NAMALWA (cell line): Measurements from ENCODE around the gene PAAF1.
"Not testable (repeated sequence)": the region's sequence is repeated elsewhere in the genome, so short reads cannot be mapped to it uniquely, and the experiment has no call there.

Experiments
- DNase-seq: peaks from one replicate; pipeline ENCODE4 v3.0.0-alpha.2; 2015; ENCODE audit warnings: low spot score

Gene PAAF1

DNA sequence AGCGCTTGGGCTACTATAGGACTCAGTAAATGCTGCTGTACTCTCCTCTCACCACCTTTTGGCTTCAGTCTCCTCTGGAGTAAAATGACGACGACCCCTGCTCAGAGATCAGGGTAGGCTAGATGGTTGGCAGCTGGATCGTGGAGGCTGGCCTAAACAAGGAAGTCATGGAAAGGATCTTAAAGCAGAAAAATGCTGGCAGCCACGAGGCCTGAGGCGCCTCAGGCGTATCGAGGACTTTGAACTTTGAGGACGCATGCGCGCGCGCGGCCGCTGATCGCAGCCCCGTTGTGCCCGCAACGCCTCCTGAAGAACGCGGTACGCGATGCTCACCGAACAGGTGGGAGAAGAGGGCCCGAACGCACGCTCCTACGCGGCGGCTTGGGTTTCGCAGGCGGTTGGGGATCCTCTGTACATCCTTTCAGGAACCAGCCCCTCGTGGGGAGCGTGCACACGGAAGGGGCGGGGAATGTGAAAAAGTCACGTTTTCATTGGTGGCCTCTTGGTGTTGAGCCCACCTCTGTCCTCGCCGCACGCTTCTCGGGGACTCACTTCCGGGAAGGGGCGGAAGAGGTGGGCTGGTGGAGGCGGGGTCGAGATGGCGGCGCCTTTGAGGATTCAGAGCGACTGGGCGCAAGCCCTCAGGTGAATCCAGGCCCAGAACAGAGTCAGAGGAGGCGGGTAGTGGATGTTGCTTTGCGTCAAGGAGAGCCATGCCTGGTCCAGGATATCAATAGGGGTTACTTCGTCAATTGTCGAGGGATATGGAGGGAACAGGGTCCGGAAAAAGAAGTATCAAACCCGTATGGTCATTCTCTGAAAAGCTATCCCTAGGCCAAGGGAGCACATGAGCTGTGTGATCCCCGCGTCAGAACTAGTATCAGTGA, at the start of gene PAAF1, which contains the start of gene COA4:
TSS of gene PAAF1 (plus strand) at position 576 of the 887 bp plus-strand sequence. CDS start at position 599, 23 bp downstream.
TSS of gene COA4 (minus strand) at position 423 of the 887 bp plus-strand sequence. CDS start 3,468 bp downstream, outside the sequence.
- DNase-seq, result peak; percentile 99

- no peak for DNase-seq
These were observed 46.5 kb upstream of the PAAF1 start for GRCh38 chr11:73830261-73830660.

DNA sequence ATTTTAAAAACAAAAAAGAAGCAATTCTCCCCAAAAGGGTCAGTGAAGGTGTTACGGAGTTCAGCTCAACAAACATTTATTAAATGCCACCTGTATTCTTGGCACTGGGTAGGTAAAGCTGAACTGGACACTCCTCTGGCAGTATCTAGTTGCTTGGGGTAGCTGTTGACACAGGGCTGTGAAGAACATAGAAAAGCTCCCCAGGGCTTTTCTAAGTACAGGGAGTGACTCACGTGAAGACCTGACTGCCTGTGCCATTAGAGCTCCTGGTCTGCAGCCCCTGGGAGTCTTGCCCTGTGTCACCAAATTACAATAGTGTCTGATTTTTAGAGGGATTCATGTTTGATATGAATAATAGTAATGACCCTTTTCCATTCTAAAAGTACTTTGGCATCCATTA, 43.7 kb upstream of the PAAF1 start:
- no peak for DNase-seq

DNA sequence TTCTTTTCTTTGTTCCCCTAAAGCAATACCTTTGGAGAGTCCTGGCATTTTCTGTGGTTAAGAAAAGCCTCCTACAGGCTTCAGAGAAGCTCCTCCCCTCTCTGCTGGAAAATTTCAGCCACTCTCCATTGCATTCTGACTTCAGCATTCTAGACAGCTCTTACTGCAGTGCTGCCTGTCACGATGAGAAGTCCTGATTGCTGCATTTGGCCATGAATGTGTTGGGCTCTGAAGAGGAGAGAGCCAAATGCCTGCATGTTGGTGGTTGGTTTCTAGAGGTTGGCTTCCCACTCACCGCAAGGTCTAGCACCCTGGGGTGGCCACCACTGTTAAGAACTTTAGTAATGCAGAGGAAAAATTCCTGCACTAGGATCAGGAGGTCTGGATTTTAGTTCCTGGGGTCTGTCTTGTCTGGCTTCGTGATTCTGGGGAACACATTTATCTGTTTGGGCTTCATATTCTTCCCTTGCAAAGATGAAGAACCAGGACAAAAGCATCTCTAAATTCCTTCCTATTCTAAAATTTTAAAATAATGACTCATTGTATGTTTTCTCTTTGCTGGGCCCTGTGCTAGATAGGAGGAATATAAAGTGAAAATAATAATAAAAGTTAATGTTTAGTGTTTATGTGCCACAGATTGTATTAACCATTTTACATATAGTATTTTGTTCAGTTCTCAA, 38.2 kb upstream of the PAAF1 start:
- no peak for DNase-seq

- no peak for DNase-seq
These were observed 37.7 kb upstream of the PAAF1 start for GRCh38 chr11:73839123-73839457.

- DNase-seq, result no peak
These were observed 25.6 kb upstream of the PAAF1 start for GRCh38 chr11:73851046-73851764.

DNA sequence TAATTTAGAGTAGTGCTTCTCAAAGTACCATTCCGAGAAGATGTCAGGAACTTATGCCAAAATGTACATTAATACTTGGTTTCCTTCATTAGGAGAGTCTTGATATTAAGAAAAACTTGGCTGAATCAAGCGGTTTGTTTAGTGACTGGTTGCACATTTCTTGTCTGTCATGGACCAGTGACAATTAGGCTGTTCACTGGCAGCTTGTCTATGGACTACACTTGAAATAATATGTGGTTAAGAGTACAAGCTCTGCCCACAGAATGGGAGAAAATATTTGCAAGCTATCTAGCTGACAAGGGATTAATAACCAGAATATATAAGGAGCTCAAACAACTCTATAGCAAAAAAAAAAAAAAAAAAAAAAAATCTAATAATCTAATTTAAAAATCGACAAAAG, 24.8 kb upstream of the PAAF1 start:
- no peak for DNase-seq

GRCh38 chr11:73854680-73855079, 22.1 kb upstream of the PAAF1 start:
- no peak for DNase-seq

DNA sequence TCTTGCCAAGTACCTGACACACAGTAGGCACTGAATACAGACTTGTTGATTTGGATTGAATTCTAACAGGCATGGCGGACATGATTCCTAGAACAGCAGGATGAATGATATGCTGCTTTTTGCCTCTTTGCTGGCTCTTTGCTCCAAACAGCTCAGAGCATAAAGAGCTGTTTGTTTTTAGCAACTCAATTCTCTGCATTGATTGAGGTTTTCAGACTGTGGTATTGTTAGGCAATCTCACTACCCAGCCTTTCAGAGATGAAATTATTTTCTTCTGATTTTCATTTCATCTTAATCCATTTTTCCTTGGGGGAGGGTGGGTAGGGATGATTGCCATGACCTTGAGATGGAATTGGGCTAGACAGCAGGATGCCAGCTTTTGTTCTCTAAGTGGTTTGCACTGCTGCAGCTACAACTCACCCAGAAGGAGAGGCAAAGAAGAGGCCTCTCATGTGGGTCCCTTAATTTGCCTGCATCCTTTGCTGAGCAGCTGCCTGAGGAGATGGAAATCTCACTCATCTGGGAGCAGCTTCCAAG, 20.7 kb upstream of the PAAF1 start:
- no peak for DNase-seq

- DNase-seq, result no peak
These were observed 17.1 kb upstream of the PAAF1 start for GRCh38 chr11:73859671-73860070.

- no peak for DNase-seq
These were observed 16.6 kb upstream of the PAAF1 start for GRCh38 chr11:73860202-73860601.

DNA sequence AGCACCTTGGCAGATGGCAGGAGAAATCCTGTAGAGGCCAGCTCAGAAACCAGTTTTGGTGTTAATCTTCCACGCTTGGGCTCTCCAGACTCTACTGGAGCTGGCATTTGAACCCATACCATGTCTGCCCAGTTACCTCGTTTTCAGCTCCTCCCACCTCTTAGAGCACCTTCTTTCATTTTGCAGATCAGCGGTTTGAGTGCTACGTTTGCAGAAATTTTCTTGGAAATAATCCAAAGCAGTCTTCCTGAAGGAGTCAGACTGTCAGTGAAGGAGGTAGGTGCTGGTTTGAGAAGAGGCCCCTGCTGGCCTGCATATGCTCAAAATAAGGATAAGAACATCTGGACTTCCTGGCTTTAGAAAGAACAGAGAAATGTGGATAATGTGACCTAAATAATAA, 13.8 kb upstream of the PAAF1 start:
- no peak for DNase-seq

DNA sequence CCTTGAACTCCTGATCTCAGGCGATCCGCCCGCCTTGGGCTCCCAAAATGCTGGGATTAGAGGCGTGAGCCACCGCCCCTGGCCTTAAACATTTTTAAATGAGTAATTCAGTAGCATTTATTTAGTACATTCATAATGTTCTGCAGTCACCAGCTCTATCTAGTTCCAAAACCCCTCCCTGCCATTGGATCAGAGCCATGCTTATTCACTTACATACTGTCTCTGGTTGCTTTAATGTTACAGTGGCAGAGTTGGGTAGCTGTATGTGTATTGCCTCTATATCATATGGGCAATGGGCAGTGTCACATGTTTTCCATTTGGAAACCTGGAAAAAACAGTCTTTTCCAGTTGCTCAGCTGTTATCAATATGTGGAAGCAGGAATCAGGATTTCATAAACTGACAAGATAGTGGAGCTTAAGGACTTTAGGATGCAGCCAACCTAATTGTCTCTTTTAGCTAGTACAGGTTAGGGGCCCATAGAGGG, 10.7 kb upstream of the PAAF1 start:
- DNase-seq, result no peak

- DNase-seq, result no peak
These were observed 10.2 kb upstream of the PAAF1 start for GRCh38 chr11:73866586-73866996.

DNA sequence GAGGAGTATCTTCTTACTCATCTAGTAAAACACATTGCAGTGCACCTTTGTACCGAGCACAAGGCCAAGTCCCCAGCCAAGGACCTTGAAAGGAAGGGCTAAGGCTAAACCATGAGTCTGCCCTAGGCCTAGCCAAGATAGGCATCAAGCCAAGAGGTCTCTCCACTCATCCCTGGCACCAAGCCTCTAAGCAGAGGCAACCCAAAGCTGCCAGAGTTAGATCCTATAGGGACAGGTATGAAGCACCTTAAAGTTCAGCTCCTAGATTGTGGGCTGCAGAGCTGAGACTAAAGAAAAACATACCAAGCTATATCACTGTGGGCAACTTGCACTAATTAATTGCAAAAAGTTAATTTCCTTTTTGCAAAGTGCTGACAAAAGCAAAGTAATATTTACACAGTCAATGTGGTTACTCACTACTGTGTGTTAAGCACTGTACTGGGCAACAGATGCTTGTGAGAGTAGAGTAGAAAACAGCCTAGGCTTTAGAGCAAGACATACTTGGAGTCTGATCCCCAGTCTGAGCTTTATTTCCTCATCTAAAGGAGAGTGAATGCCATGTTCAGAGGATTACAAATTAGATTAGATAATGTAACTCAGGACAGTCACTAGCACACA, 7.4 kb upstream of the PAAF1 start:
- DNase-seq, result no peak

- no peak for DNase-seq
These were observed 6.5 kb upstream of the PAAF1 start for GRCh38 chr11:73870261-73870660.

DNA sequence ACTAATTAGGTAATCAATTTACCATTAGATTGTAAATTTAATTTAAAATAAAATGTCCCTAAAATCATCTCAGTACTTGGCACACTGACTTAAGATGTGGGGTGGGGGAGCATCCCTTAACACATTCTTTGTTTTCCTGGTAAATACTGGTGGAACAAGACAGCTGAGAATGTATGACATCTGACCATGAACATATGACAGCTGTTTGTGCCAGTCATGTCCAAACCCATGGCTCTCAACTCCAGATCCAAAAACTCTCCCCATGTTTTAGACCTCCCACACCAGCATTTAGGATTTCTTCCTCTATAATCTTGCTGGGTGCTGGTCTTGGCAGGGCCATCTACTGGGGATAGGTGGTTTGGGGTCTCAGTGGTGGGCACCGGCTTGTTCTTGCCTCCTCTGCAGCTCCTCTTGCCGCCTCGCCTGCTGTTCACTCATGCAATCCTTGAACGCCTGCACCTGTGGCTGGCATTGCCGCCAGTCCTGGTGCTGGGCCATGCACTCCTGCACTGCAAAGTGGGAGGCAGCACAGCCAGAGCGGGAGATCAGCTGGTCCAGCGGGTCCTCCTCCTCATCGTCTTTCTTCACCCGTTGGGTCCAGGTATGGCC, 3.9 kb upstream of the PAAF1 start:
- DNase-seq, result no peak

DNA sequence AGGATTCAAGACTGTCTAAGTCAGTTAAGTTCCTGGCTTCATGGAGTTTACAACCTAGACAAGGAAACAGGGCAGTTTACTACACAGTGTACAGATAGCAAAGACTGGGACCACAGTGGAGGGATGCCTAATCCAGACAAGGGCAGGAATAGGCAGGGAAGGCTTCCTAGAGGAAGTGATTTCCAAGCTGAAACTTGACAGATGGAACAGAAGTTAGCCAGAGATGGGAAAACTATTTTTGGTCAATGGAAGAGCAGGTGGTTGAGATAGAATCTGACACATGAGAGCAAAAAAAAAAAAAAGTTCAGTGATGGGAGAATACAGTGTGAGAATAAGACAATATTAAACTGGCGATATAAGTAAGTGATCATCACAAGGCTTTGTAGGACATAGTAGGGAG, 1.4 kb upstream of the PAAF1 start:
- no peak for DNase-seq

DNA sequence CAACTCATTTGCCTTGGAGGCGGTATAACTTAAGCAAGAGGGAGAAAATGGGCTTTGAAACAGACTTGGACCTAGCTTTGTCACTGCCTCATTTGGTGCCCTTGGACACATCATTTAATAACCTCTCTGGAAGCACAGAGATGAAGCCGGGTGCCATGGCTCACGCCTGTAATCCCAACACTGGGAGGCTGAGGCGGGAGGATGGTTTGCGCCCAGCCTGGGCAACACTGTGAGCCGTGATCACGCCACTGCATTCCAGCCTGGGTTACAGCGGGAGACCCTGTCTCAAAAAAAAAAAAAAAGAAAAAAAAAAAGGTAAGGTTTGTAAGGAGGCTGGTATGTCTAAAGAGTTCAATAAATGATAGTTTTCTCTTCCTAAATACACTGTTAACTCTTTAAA, 959 bp upstream of the PAAF1 start:
- DNase-seq, result peak; percentile 20

GRCh38 chr11:73878771-73879170, 2.0 kb downstream of the PAAF1 start:
- DNase-seq, result no peak

GRCh38 chr11:73880449-73880848, 3.6 kb downstream of the PAAF1 start:
- DNase-seq, result not testable (repeated sequence)
